HG02970 (cell line): ENCODE data around the gene COL4A2.

Source experiments
- ATAC-seq: cut with Tn5 transposase; IDR thresholded peaks from one replicate; pipeline ENCODE4 v1.9.1; 2021; ENCODE audit warnings: mild to moderate bottlenecking, moderate library complexity, moderate number of reproducible peaks; ENCODE audit not compliant: unreplicated experiment, low FRiP score

The COL4A2 gene

GRCh38 chr13:110463871-110464510, 156.9 kb downstream of the COL4A2 start:
- ATAC-seq, result no peak

- no peak for ATAC-seq
Measured at GRCh38 chr13:110464556-110465333, 157.7 kb downstream of the COL4A2 start.

DNA sequence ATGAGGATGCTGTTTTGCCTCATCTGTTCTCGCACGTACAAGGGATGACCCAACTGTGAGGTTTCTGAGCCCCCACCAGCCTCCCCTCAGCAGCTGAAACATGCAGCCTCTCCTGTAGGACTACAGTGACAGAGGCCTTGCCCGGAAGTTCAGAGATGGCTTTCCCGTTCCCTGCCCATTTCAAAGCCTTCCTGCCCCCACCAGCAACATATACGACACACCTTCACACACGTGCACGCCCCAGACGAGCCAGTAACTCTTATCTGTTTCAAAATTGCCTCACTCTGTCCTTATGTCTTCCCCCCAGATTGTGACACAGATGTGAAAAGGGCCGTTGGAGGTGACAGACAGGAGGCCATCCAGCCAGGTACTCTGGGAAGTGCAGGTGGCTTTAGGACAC, 158.6 kb downstream of the COL4A2 start:
- no peak for ATAC-seq

DNA sequence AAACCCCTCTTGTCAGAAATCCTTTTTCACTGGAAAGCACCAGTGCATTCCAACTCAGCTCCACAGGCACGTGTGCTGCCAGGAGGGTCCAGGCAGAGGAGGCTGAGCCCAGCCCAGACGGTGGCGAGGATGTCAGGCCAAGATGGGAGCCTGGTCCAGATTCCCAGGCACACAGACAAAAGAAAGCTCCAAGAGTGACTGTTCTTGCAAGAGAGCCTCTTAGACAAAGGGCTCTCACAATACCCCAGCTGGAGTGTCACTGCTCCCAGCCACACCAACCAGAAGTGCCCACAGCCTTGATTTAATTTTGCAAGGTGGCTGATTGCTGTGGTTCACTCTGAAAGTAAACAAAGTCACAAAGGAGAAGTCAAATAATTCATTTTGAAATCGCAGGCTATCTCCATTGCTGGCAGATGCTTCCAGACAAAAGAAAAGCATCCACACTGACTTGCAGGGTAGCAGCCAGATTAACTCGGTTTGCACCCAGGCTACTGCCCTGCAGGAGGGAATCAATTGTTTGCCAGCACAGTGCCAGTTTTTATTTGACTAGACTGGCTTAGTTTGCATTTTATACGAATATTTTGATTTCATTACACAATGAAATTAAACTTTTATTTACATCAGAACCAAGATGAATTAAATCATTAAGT, 159.3 kb downstream of the COL4A2 start:
- no peak for ATAC-seq

GRCh38 chr13:110467516-110468110, 160.5 kb downstream of the COL4A2 start:
- ATAC-seq, result no peak

GRCh38 chr13:110468986-110469495, 162.0 kb downstream of the COL4A2 start:
- no peak for ATAC-seq

GRCh38 chr13:110469597-110469996, 162.5 kb downstream of the COL4A2 start:
- ATAC-seq, result no peak

GRCh38 chr13:110470272-110471009, 163.4 kb downstream of the COL4A2 start:
- no peak for ATAC-seq

- peak; percentile 27 for ATAC-seq
Measured at GRCh38 chr13:110471156-110471832, 164.2 kb downstream of the COL4A2 start.

GRCh38 chr13:110471833-110472162, 164.7 kb downstream of the COL4A2 start:
- ATAC-seq, result peak; percentile 97

- no peak for ATAC-seq
Measured at GRCh38 chr13:110472904-110473563, 165.9 kb downstream of the COL4A2 start.

DNA sequence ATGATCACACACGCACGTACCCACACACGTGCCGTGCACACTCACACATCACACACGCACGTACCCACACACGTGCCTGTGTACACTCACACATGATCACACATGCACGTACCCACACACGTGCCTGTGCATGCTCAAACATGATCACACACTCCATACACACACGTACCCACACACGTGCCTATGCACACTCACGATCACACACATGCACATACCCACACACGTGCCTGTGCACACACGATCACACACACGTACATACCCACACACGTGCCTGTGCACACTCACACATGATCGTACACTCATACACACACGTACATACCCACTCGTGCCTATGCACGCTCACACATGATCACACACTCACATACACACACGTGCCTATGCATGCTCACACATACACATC, 167.6 kb downstream of the COL4A2 start:
- no peak for ATAC-seq

DNA sequence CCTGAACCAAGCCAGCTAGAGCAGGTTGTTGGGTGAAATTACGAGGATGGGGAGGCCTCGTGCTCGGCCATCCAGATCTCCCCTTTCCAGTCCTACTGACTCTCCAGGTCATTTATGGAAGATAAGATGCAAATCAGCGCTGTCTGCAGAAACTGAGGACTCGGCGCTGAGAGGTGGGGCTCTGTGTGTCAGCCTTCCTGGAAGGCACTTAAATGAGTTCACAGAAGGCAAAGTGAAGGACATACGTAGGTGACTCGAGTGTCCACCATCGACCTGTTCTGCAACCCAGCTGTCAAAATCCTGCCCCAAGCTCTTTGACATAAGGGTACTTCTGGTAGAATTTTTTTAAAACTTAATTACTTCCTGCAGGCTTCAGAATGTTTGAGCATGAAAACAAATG, 168.0 kb downstream of the COL4A2 start:
- ATAC-seq, result no peak

DNA sequence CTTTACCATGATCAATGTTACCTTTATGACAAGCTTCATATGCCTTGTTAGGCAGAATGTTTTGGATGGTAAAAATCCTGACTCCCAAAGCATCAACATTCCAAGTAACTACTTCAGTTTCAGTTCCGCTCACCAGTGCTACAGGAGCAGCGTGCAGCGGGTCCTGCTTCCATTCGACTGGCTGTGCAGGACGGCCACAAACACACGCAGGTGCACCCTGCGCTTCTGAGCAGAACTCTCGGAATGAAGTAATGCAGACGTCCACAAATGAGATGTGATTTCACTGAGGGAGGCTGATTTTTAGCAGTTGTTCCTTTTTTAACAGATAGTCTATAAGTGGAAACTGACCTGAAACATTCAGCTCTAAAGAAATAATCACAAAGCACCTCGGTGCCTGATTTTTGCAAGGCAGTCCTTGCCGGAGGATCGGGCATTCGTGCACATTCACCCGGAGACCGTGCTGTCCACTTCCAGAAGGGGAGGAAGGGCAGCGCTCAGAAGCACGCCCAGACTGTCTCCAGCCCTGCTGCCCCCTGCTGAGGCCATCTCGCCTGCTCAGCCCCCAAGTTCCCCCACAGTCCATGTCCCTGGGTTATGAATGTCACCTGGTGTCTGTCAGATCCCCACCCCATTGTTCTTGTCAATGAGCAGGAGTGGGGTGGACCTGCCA, 168.6 kb downstream of the COL4A2 start:
- ATAC-seq, result no peak

GRCh38 chr13:110476220-110476617, 169.1 kb downstream of the COL4A2 start:
- ATAC-seq, result no peak

DNA sequence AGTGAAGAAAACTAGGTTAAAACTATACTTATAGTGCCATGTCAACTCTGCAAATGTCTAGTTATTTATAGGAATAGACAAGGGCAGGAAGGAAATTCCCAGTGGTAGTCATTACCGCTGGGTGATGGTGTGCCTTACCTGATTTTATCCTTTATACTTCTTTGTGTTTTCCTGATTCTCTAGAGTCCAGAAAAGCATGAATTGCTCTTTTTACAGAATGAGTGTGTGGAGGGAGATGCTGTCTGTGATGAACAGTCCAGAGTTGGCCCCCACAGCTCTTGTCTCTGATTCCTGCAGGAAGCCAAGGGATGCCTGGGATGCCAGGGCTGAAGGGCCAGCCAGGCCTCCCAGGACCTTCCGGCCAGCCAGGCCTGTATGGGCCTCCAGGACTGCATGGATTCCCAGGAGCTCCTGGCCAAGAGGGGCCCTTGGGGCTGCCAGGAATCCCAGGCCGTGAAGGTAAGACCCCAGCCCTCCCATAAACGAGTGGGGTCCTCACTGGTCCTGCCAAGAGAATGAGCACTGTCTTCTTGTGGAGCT, 170.7 kb downstream of the COL4A2 start:
- no peak for ATAC-seq

GRCh38 chr13:110478405-110479214, 171.5 kb downstream of the COL4A2 start:
- no peak for ATAC-seq

GRCh38 chr13:110479215-110479545, 172.1 kb downstream of the COL4A2 start:
- ATAC-seq, result no peak
